BLaER1 treated with 17β-estradiol and CSF1 and Interleukin-3, amounts not matched to agents 10 nM and 100 nM (cell line): ENCODE results near the gene ITPKC.

Experiments
- H3K27ac ChIP-seq, 11 experiments: shearing (Covaris generic); formaldehyde crosslinking; 2 replicates each; pipeline ENCODE4 v1.8.1; 2022
- H3K27me3 ChIP-seq, 11 experiments: shearing (Covaris generic); formaldehyde crosslinking; 2 replicates each; pipeline ENCODE4 v1.8.1; 2022
- H3K36me3 ChIP-seq, 11 experiments: shearing (Covaris generic); formaldehyde crosslinking; 2 replicates each; pipeline ENCODE4 v1.8.1; 2022
- H3K4me1 ChIP-seq, 10 experiments: shearing (Covaris generic); formaldehyde crosslinking; 2 replicates each; pipeline ENCODE4 v1.8.1; 2022
- H3K4me2 ChIP-seq, 11 experiments: shearing (Covaris generic); formaldehyde crosslinking; 2 replicates each; pipeline ENCODE4 v1.8.1; 2022
- H3K4me3 ChIP-seq, 10 experiments: shearing (Covaris generic); formaldehyde crosslinking; 2 replicates each; pipeline ENCODE4 v1.8.1; 2022
- H3K9ac ChIP-seq, 11 experiments: shearing (Covaris generic); formaldehyde crosslinking; 2 replicates each; pipeline ENCODE4 v1.8.1; 2022
- H3K9me3 ChIP-seq, 11 experiments: shearing (Covaris generic); formaldehyde crosslinking; replicated peaks in 1 of 11; 2 replicates each; pipeline ENCODE4 v1.8.1; 2022
- H4K20me1 ChIP-seq, 11 experiments: shearing (Covaris generic); formaldehyde crosslinking; 2 replicates each; pipeline ENCODE4 v1.8.1; 2022
- Cebpa-rat ChIP-seq, 11 experiments: shearing (Covaris generic); IDR thresholded peaks; 2 replicates each; pipeline ENCODE4 v1.8.1; 2022

ITPKC gene

GRCh38 chr19:40717325-40717879 is 490 bp downstream of the ITPKC start:
- Histone ChIP-seq H3K9ac (peak overlapping the region; percentile 78 to 94 (median 90)), H3K9me3 (no peaks in the 10 kb centered on the region), H3K4me1 (peaks cover 58 to 78% (median 65%) of the 10 kb centered on the region in 10 experiments), H3K27ac (peak overlapping the region; percentile 72 to 90 (median 86)), H3K27me3 (no peaks in the 10 kb centered on the region), H4K20me1 (peaks cover 0 to 34% (median 9%) of the 10 kb centered on the region in 11 experiments; a peak in 10 of 22 replicates), H3K36me3 (peaks cover 0 to 15% (median 5%) of the 10 kb centered on the region in 11 experiments; a peak in 6 of 22 replicates), H3K4me3 (peak overlapping the region; percentile 71 to 93 (median 83)), H3K4me2 (peak overlapping the region; percentile 84 to 100 (median 97))
- TF ChIP-seq Cebpa-rat (IDR thresholded peaks at IDR 0.05) = no peak

DNA sequence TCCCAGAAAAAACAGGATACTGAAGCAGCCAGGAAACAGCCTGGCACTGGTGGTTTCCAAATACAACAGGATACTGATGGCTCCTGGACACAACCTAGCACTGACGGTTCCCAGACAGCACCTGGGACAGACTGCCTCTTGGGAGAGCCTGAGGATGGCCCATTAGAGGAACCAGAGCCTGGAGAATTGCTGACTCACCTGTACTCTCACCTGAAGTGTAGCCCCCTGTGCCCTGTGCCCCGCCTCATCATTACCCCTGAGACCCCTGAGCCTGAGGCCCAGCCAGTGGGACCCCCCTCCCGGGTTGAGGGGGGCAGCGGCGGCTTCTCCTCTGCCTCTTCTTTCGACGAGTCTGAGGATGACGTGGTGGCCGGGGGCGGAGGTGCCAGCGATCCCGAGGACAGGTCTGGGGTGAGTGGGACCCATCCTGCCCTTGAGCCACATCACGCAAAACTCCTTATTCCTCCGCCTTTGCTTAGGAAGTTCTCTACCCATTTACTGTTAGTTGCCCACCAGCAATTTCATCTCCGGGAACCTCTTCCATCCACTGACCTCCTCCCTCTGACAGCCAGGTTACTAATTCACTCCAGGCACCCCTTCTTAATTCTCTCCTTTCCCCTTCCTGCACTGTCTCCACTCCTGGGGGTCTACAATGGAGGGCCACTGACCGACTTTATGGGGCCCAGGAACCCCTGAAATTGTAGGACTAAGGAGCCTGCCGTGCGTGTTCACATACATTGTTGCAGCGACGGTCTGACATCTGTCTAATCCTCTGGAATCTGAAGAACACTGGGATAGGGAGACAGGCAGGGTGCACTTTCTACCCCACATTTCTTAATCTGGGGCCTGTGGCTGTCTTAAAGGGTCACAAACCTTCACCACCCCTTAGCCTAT is 1.2 kb downstream of the ITPKC start:
- H3K27me3 ChIP-seq = no peaks in the 10 kb centered on the region
- peak overlapping the region; percentile 45 to 90 (median 83); a peak in 19 of 22 replicates for H3K27ac ChIP-seq
- H3K4me1 ChIP-seq = peaks cover 58 to 81% (median 65%) of the 10 kb centered on the region in 10 experiments

DNA sequence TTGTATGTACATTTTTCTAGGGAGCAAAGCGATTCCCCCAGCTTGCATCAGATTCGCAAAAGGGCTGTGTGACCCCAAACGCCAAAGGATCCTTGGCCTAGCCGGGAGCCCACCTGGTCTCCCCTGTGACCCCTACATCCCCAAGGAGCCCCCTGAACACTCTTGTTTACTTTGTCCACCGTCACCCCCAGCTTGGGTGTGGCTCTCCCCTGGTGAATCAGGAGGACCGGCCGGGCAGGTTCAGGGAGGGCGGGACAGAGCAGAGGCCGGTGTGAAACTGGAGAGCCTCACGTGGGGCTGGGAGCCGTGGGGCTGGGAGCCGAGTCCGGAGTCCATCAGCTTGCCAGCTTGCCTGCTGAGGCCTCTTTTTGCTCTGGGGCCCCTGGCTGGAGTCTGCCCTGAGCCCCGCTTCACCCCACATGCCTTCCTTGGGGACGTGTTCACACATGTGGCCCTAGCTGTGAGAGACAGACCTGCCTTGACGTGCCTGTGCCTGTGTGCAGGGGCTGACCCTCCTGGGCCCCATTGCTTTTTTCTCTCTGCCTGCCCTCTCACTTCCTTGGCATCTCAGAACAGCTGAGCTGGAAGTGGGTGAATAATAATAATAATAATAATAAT is 2.0 kb downstream of the ITPKC start:
- TF ChIP-seq Cebpa-rat (IDR thresholded peaks at IDR 0.05) = no peak
- peaks cover 58 to 74% (median 63%) of the 10 kb centered on the region in 10 experiments for H3K4me1 ChIP-seq
- peak overlapping the region; percentile 84 to 100 (median 97) for H3K4me2 ChIP-seq
- peak overlapping the region; percentile 78 to 94 (median 90) for H3K9ac ChIP-seq
- peaks cover 0 to 34% (median 9%) of the 10 kb centered on the region in 11 experiments; a peak in 11 of 22 replicates for H4K20me1 ChIP-seq
- no peaks in the 10 kb centered on the region for H3K9me3 ChIP-seq
- peak overlapping the region; percentile 14 to 90 (median 55); a peak in 17 of 22 replicates for H3K27ac ChIP-seq
- H3K36me3 ChIP-seq = peaks cover 2 to 19% (median 5%) of the 10 kb centered on the region in 11 experiments; a peak in 16 of 22 replicates
- peak overlapping the region; percentile 71 to 93 (median 83) for H3K4me3 ChIP-seq
- H3K27me3 ChIP-seq = no peaks in the 10 kb centered on the region

More for the DNA sequence above, 1.2 kb downstream of the ITPKC start:
- TF ChIP-seq Cebpa-rat (IDR thresholded peaks at IDR 0.05) = no peak
- peak overlapping the region; percentile 84 to 100 (median 97) for H3K4me2 ChIP-seq
- peak overlapping the region; percentile 78 to 94 (median 90) for H3K9ac ChIP-seq
- H3K4me3 ChIP-seq = peak overlapping the region; percentile 71 to 93 (median 83)
- H3K36me3 ChIP-seq = peaks cover 0 to 13% (median 4%) of the 10 kb centered on the region in 11 experiments; a peak in 5 of 22 replicates
- peaks cover 0 to 34% (median 9%) of the 10 kb centered on the region in 11 experiments; a peak in 11 of 22 replicates for H4K20me1 ChIP-seq
- H3K9me3 ChIP-seq = no peaks in the 10 kb centered on the region

GRCh38 chr19:40719414-40719894 is 2.5 kb downstream of the ITPKC start:
- peak overlapping the region; percentile 84 to 100 (median 97) for H3K4me2 ChIP-seq
- no peaks in the 10 kb centered on the region for H3K9me3 ChIP-seq
- no peaks in the 10 kb centered on the region for H3K27me3 ChIP-seq
- H3K4me3 ChIP-seq = peak overlapping the region; percentile 71 to 93 (median 83); a peak in 19 of 20 replicates
- peaks cover 54 to 68% (median 58%) of the 10 kb centered on the region in 10 experiments for H3K4me1 ChIP-seq
- TF ChIP-seq Cebpa-rat (IDR thresholded peaks at IDR 0.05) = no peak
- H3K36me3 ChIP-seq = peaks cover 6 to 24% (median 11%) of the 10 kb centered on the region in 11 experiments; a peak in 17 of 22 replicates
- H4K20me1 ChIP-seq = peaks cover 0 to 34% (median 9%) of the 10 kb centered on the region in 11 experiments; a peak in 11 of 22 replicates
- peak overlapping the region; percentile 78 to 94 (median 90); a peak in 21 of 22 replicates for H3K9ac ChIP-seq
- H3K27ac ChIP-seq = peak overlapping the region in 6 of 11 experiments; percentile 9 to 90 (median 58); a peak in 5 of 22 replicates

- TF ChIP-seq Cebpa-rat (IDR thresholded peaks at IDR 0.05) = no peak
- peak overlapping the region in 9 of 11 experiments; percentile 84 to 99 (median 97); a peak in 15 of 22 replicates for H3K4me2 ChIP-seq
Observed at GRCh38 chr19:40721140-40721486, 4.2 kb downstream of the ITPKC start.

GRCh38 chr19:40721936-40722661 is 5.2 kb downstream of the ITPKC start:
- H3K27me3 ChIP-seq = no peaks in the 10 kb centered on the region
- H4K20me1 ChIP-seq = peaks cover 0 to 34% (median 12%) of the 10 kb centered on the region in 11 experiments; a peak in 12 of 22 replicates
- peaks cover 36 to 51% (median 41%) of the 10 kb centered on the region in 10 experiments for H3K4me1 ChIP-seq
- peak overlapping the region in 1 of 11 experiments; percentile 17; a peak in 1 of 22 replicates for H3K9ac ChIP-seq
- no peak for TF ChIP-seq Cebpa-rat (IDR thresholded peaks at IDR 0.05)
- peaks cover 15 to 51% (median 34%) of the 10 kb centered on the region in 11 experiments; a peak in 21 of 22 replicates for H3K36me3 ChIP-seq
- H3K9me3 ChIP-seq = peaks cover 0 to 5% (median 0%) of the 10 kb centered on the region in 11 experiments; a peak in 1 of 22 replicates
- H3K27ac ChIP-seq = no peak overlapping the region
- peak overlapping the region in 3 of 11 experiments; percentile 37 to 98 (median 97); a peak in 2 of 22 replicates for H3K4me2 ChIP-seq
- H3K4me3 ChIP-seq = no peak overlapping the region

More at GRCh38 chr19:40721140-40721486, 4.2 kb downstream of the ITPKC start:
- H3K4me1 ChIP-seq = peaks cover 40 to 55% (median 45%) of the 10 kb centered on the region in 10 experiments
- H3K9me3 ChIP-seq = no peaks in the 10 kb centered on the region
- no peak overlapping the region; a peak in 1 of 20 replicates for H3K4me3 ChIP-seq
- H3K27ac ChIP-seq = no peak overlapping the region
- H3K36me3 ChIP-seq = peaks cover 7 to 41% (median 26%) of the 10 kb centered on the region in 11 experiments; a peak in 21 of 22 replicates
- H3K27me3 ChIP-seq = no peaks in the 10 kb centered on the region
- H3K9ac ChIP-seq = peak overlapping the region in 2 of 11 experiments; percentile 18 to 44; a peak in 3 of 22 replicates
- H4K20me1 ChIP-seq = peaks cover 0 to 34% (median 12%) of the 10 kb centered on the region in 11 experiments; a peak in 12 of 22 replicates

DNA sequence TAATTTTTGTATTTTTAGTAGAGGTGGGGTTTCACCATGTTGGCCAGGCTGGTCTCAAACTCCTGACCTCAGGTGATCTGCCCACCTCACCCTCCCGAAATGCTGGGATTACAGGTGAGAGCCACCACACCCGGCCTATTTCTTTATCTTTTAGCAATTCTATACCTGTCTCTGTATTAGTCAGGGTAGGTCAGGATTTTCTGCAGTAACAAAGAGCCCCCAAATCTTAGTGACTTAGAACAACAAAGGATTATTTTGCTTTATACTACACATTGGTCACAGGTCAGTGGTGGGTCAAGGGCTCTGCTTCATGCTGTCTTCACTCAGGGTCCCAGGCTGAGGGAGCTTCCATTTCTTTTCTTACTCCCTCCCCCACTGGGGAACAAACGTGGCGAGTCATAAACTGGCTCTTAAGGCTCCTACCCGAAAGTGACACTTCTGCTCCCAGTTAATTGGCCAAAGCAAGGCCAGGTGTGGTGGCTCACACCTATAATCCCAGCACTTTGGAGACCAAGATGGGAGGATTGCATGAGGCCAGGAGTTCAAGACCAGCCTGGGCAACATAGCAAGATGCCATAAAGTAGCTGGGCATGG is 6.8 kb downstream of the ITPKC start:
- Histone ChIP-seq H4K20me1 (peaks cover 0 to 20% (median 3%) of the 10 kb centered on the region in 11 experiments; a peak in 8 of 22 replicates), H3K4me1 (peaks cover 21 to 38% (median 26%) of the 10 kb centered on the region in 10 experiments), H3K9me3 (peaks cover 0 to 10% (median 0%) of the 10 kb centered on the region in 11 experiments; a peak in 2 of 22 replicates), H3K27ac (no peak overlapping the region), H3K36me3 (peaks cover 24 to 67% (median 49%) of the 10 kb centered on the region in 11 experiments), H3K4me3 (no peak overlapping the region), H3K27me3 (no peaks in the 10 kb centered on the region), H3K4me2 (no peak overlapping the region), H3K9ac (no peak overlapping the region)
- no peak for TF ChIP-seq Cebpa-rat (IDR thresholded peaks at IDR 0.05)
